ENCODE results near the gene HPX.

DNA sequence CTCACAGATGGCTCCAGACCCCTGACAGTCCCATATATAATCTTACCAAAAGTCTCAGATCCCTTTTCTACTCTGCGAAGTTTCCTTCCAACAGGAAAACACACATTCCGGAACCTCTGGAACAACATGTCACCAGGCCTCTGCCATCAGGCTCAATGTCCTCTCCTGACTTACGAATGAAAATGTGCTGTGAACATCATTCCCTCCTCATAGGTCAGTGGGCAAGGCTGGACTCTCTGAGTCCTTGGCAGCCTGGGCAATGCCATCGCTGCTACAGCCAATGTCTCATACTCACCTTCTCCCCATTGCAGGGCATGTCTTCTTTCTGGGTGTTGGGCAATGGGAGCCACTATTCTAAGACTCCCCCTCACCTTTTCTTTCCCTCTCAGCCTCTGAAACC, 1.7 kb upstream of the HPX start:
- TF ChIP-seq, protein P1, sequence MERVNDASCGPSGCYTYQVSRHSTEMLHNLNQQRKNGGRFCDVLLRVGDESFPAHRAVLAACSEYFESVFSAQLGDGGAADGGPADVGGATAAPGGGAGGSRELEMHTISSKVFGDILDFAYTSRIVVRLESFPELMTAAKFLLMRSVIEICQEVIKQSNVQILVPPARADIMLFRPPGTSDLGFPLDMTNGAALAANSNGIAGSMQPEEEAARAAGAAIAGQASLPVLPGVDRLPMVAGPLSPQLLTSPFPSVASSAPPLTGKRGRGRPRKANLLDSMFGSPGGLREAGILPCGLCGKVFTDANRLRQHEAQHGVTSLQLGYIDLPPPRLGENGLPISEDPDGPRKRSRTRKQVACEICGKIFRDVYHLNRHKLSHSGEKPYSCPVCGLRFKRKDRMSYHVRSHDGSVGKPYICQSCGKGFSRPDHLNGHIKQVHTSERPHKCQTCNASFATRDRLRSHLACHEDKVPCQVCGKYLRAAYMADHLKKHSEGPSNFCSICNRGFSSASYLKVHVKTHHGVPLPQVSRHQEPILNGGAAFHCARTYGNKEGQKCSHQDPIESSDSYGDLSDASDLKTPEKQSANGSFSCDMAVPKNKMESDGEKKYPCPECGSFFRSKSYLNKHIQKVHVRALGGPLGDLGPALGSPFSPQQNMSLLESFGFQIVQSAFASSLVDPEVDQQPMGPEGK (CRISPR knock-in tag; IDR thresholded peaks at IDR 0.05; ENCODE audit: borderline replicate concordance) = no peak
- TF ChIP-seq, protein P2, sequence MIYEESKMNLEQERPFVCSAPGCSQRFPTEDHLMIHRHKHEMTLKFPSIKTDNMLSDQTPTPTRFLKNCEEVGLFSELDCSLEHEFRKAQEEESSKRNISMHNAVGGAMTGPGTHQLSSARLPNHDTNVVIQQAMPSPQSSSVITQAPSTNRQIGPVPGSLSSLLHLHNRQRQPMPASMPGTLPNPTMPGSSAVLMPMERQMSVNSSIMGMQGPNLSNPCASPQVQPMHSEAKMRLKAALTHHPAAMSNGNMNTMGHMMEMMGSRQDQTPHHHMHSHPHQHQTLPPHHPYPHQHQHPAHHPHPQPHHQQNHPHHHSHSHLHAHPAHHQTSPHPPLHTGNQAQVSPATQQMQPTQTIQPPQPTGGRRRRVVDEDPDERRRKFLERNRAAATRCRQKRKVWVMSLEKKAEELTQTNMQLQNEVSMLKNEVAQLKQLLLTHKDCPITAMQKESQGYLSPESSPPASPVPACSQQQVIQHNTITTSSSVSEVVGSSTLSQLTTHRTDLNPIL (CRISPR knock-in tag; IDR thresholded peaks at IDR 0.05; ENCODE audit: low read depth) = no peak
- no peak for TF ChIP-seq CSDC2 (CRISPR knock-in tag; IDR thresholded peaks at IDR 0.05)
- TF ChIP-seq ISL1 (CRISPR knock-in tag; IDR thresholded peaks at IDR 0.05) = no peak
- no peak for TF ChIP-seq GLIS3 (CRISPR knock-in tag; IDR thresholded peaks at IDR 0.05)
- TF ChIP-seq OSR1 (CRISPR knock-in tag; IDR thresholded peaks at IDR 0.05) = no peak
- TF ChIP-seq ZFP3 (CRISPR knock-in tag; IDR thresholded peaks at IDR 0.05) = no peak
- TF ChIP-seq ARNTL (CRISPR knock-in tag; IDR thresholded peaks at IDR 0.05; ENCODE audit: borderline replicate concordance, low read depth) = no peak
- TF ChIP-seq TOX (CRISPR knock-in tag; IDR thresholded peaks at IDR 0.05; ENCODE audit: borderline replicate concordance) = no peak
- TF ChIP-seq, protein P3, sequence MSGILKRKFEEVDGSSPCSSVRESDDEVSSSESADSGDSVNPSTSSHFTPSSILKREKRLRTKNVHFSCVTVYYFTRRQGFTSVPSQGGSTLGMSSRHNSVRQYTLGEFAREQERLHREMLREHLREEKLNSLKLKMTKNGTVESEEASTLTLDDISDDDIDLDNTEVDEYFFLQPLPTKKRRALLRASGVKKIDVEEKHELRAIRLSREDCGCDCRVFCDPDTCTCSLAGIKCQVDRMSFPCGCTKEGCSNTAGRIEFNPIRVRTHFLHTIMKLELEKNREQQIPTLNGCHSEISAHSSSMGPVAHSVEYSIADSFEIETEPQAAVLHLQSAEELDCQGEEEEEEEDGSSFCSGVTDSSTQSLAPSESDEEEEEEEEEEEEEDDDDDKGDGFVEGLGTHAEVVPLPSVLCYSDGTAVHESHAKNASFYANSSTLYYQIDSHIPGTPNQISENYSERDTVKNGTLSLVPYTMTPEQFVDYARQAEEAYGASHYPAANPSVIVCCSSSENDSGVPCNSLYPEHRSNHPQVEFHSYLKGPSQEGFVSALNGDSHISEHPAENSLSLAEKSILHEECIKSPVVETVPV (CRISPR knock-in tag; IDR thresholded peaks at IDR 0.05) = no peak
- no peak for TF ChIP-seq ESRRG (CRISPR knock-in tag; IDR thresholded peaks at IDR 0.05)

All from SK-N-SH treated with all-trans-retinoic acid at 6 μM for 48 hours (cell line).